GM12873 (cell line): ENCODE data around the gene NXF2B.
A peak's percentile ranks its signal among the peaks of the same experiment; 100 is the strongest.
"Not testable (repeated sequence)": the region's sequence is repeated elsewhere in the genome, so short reads cannot be mapped to it uniquely, and the experiment has no call there.

Source experiments
- CTCF ChIP-seq: IDR thresholded peaks from 2 replicates; pipeline ENCODE4 v1.5.1; 2012; ENCODE audit warnings: low read depth, mild to moderate bottlenecking, moderate library complexity, low read length, control low read depth; ENCODE audit not compliant: insufficient read depth; ENCODE audit errors: missing control alignments

Gene NXF2B

GRCh38 chrX:102439908-102440307 lies at the start of gene NXF2B:
TSS of gene NXF2B (minus strand) at chrX:102440008. CDS start at chrX:102380036, 59,972 bp downstream.
- TF ChIP-seq CTCF = not testable (repeated sequence)

- not testable (repeated sequence) for TF ChIP-seq CTCF
Observed at GRCh38 chrX:102471762-102472220, 32.0 kb upstream of the NXF2B start, which contains the start of gene TCP11X2. TSS of gene TCP11X2 (minus strand) at chrX:102471812.

- TF ChIP-seq CTCF = peak; percentile 72
Observed at GRCh38 chrX:102345916-102346315, 93.9 kb downstream of the NXF2B start.

- peak; percentile 14 for TF ChIP-seq CTCF
Observed at GRCh38 chrX:102341867-102342266, 97.9 kb downstream of the NXF2B start.

- TF ChIP-seq CTCF = no peak
Observed at GRCh38 chrX:102339312-102340298, 100.2 kb downstream of the NXF2B start.

- TF ChIP-seq CTCF = no peak
Observed at GRCh38 chrX:102338162-102338561, 101.6 kb downstream of the NXF2B start.
